ENCODE measurements around the gene CD1C. TPM values are rescaled to one million over a fixed set of nuclear protein-coding genes. Genes with fewer than 3 reads are reported as not detected.

The CD1C gene
- total and polyA plus RNA-seq, 2 donors (not counting 1 experiment from before 2014, with no cell fraction given) = 7.4 to 96.8 TPM

DNA sequence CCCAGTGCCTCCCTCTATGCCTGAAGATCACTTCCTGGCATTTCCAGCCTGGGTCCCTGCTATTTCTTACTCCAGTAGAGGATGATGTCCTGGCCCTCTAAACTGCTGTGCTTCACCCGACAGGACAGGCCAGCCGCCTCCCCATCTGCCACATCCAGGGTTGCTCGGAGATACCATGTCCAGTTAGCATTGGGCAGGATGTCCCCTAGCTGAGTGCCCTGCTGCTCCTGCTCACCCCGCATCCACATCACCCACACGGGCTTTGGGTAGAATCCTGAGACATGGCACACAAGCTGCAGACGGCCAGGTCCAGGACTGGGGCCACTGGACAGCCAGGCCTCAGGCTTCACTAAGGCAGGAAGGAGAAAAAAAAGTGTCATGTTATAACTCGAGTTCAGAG, 39.6 kb downstream of the CD1C start:
- no peaks in the 10 kb centered on the region for H3K27me3 Mint-ChIP-seq
- no peaks in the 10 kb centered on the region for H3K9me3 Mint-ChIP-seq (ENCODE audit: insufficient read depth)
- Histone ChIP-seq H3K9me3 (ENCODE audit: control extremely low read depth in 1 of 3, control insufficient read depth in 2 of 3, insufficient read depth in 1 of 3, low read length in 2 of 3) (peaks cover 0 to 2% (median 0%) of the 10 kb centered on the region in 3 donors), H3K27me3 (replicated peaks in 1 of 4; ENCODE audit: control extremely low read depth in 1 of 4, control insufficient read depth in 3 of 4, insufficient read depth in 4 of 4, low read length in 3 of 4) (no peaks in the 10 kb centered on the region), H2AFZ (ENCODE audit: insufficient read depth, low read depth, low read length, poor library complexity, severe bottlenecking) (no peak overlapping the region), H3K4me2 (replicated peaks; ENCODE audit: low read depth, low read length, poor library complexity, severe bottlenecking) (peak overlapping the region; percentile 29), H3K27ac (ENCODE audit: low read length in 2 of 2) (no peak overlapping the region), H3K4me1 (ENCODE audit: control insufficient read depth in 2 of 2, insufficient read depth in 2 of 2, low read length in 2 of 2) (peaks cover 39 to 51% of the 10 kb centered on the region in 2 donors), H4K20me1 (ENCODE audit: control insufficient read depth, insufficient read depth, low read length, poor library complexity, severe bottlenecking) (no peaks in the 10 kb centered on the region), H3K4me3 (ENCODE audit: control extremely low read depth in 1 of 5, extremely low read depth in 1 of 5, insufficient read depth in 1 of 5, low read depth in 2 of 5, low read length in 4 of 5) (no peak overlapping the region), H3K79me2 (ENCODE audit: control insufficient read depth, insufficient read depth, low read length) (no peaks in the 10 kb centered on the region), H3K9ac (ENCODE audit: low read length) (no peak overlapping the region), H3K36me3 (replicated peaks in 1 of 2; ENCODE audit: control extremely low read depth in 1 of 2, control insufficient read depth in 1 of 2, extremely low read depth in 1 of 2, insufficient read depth in 2 of 2, low read length in 1 of 2) (no peaks in the 10 kb centered on the region)
- DNase-seq (no peak), ATAC-seq (ENCODE audit: low read depth) (no peak)
- ChIA-PET CTCF (interaction anchor here (0.6 to 14.2 kb wide), 41 partner anchors 8 to 742 kb away, joined by 3 to 280 read pairs (median 6); partner anchors contain the start of genes CD1C and CD1D), POLR2A (interaction anchor here (1.1 to 1.4 kb wide), 2 partner anchors 43 to 125 kb away, joined by 3 to 6 read pairs; no protein-coding TSS in a partner anchor)
- intact Hi-C loops (cut with micrococcal nuclease) = loop anchor here (1.0 kb wide), 3 partner anchors 44 to 125 kb away; no protein-coding TSS in a partner anchor
- peaks cover 25% of the 10 kb centered on the region for H3K4me1 Mint-ChIP-seq
- 100% methylated on average over 5 of the region's 7 CpGs for WGBS (ENCODE audit: insufficient coverage)
- H3K4me3 Mint-ChIP-seq = no peak overlapping the region
- TF ChIP-seq, protein P1, sequence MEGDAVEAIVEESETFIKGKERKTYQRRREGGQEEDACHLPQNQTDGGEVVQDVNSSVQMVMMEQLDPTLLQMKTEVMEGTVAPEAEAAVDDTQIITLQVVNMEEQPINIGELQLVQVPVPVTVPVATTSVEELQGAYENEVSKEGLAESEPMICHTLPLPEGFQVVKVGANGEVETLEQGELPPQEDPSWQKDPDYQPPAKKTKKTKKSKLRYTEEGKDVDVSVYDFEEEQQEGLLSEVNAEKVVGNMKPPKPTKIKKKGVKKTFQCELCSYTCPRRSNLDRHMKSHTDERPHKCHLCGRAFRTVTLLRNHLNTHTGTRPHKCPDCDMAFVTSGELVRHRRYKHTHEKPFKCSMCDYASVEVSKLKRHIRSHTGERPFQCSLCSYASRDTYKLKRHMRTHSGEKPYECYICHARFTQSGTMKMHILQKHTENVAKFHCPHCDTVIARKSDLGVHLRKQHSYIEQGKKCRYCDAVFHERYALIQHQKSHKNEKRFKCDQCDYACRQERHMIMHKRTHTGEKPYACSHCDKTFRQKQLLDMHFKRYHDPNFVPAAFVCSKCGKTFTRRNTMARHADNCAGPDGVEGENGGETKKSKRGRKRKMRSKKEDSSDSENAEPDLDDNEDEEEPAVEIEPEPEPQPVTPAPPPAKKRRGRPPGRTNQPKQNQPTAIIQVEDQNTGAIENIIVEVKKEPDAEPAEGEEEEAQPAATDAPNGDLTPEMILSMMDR (IDR thresholded peaks at IDR 0.05) = no peak
- no peak for TF ChIP-seq EZH2 (IDR thresholded peaks at IDR 0.05; ENCODE audit: borderline replicate concordance, insufficient read depth, low read depth, low read length, poor library complexity, severe bottlenecking)
- H3K27ac Mint-ChIP-seq = peak overlapping the region; percentile 10

- no peak overlapping the region for H3K4me3 Mint-ChIP-seq
- H3K4me1 Mint-ChIP-seq = peaks cover 25% of the 10 kb centered on the region
- no CpG with 5 or more reads among the region's 3 CpGs for WGBS (ENCODE audit: insufficient coverage)
Measured at GRCh38 chr1:158329733-158330132, 40.0 kb downstream of the CD1C start.

More at GRCh38 chr1:158329733-158330132, 40.0 kb downstream of the CD1C start:
- ChIA-PET CTCF (interaction anchor here (0.6 to 14.2 kb wide), 50 partner anchors 8 to 742 kb away, joined by 3 to 280 read pairs (median 5); partner anchors contain the start of genes CD1C and CD1D), POLR2A (interaction anchor here (1.1 to 1.4 kb wide), 2 partner anchors 44 to 126 kb away, joined by 3 to 6 read pairs; no protein-coding TSS in a partner anchor)
- DNase-seq (peak; percentile 63), ATAC-seq (ENCODE audit: low read depth) (no peak)
- Mint-ChIP-seq H3K27me3 (no peaks in the 10 kb centered on the region), H3K27ac (no peak overlapping the region), H3K9me3 (ENCODE audit: insufficient read depth) (no peaks in the 10 kb centered on the region)
- Histone ChIP-seq H3K36me3 (replicated peaks in 1 of 2; ENCODE audit: control extremely low read depth in 1 of 2, control insufficient read depth in 1 of 2, extremely low read depth in 1 of 2, insufficient read depth in 2 of 2, low read length in 1 of 2) (no peaks in the 10 kb centered on the region), H3K27me3 (replicated peaks in 1 of 4; ENCODE audit: control extremely low read depth in 1 of 4, control insufficient read depth in 3 of 4, insufficient read depth in 4 of 4, low read length in 3 of 4) (no peaks in the 10 kb centered on the region), H3K9ac (ENCODE audit: low read length) (no peak overlapping the region), H3K27ac (ENCODE audit: low read length in 2 of 2) (no peak overlapping the region), H3K4me3 (ENCODE audit: control extremely low read depth in 1 of 5, extremely low read depth in 1 of 5, insufficient read depth in 1 of 5, low read depth in 2 of 5, low read length in 4 of 5) (no peak overlapping the region), H3K4me2 (replicated peaks; ENCODE audit: low read depth, low read length, poor library complexity, severe bottlenecking) (peak overlapping the region; percentile 29), H2AFZ (ENCODE audit: insufficient read depth, low read depth, low read length, poor library complexity, severe bottlenecking) (peak overlapping the region; percentile 11), H4K20me1 (ENCODE audit: control insufficient read depth, insufficient read depth, low read length, poor library complexity, severe bottlenecking) (no peaks in the 10 kb centered on the region), H3K4me1 (ENCODE audit: control insufficient read depth in 2 of 2, insufficient read depth in 2 of 2, low read length in 2 of 2) (peaks cover 43 to 55% of the 10 kb centered on the region in 2 donors), H3K9me3 (ENCODE audit: control extremely low read depth in 1 of 3, control insufficient read depth in 2 of 3, insufficient read depth in 1 of 3, low read length in 2 of 3) (peaks cover 0 to 2% (median 0%) of the 10 kb centered on the region in 3 donors), H3K79me2 (ENCODE audit: control insufficient read depth, insufficient read depth, low read length) (no peaks in the 10 kb centered on the region)
- intact Hi-C loops (cut with micrococcal nuclease) = loop anchor here (1.0 kb wide), 3 partner anchors 44 to 125 kb away; no protein-coding TSS in a partner anchor
- TF ChIP-seq EZH2 (IDR thresholded peaks at IDR 0.05; ENCODE audit: borderline replicate concordance, insufficient read depth, low read depth, low read length, poor library complexity, severe bottlenecking) = no peak
- TF ChIP-seq, protein P1 (IDR thresholded peaks at IDR 0.05) = peak; percentile 42
